HCT116 (cell line): ENCODE results near the gene SLAIN1.

Experiments used
- CTCF ChIP-seq, 3 experiments: fragments of 200-600 bp in 1 of 3; sonication (generic) in 1 of 3; IDR thresholded peaks in 2 of 3; conservative IDR thresholded peaks in 1 of 3; 2 replicates each; pipeline ENCODE4 v1.5.1; 2012 to 2017; ENCODE audit warnings: low read depth in 2 of 3, low read length in 2 of 3, antibody characterized with exemption in 1 of 3, borderline replicate concordance in 1 of 3, control low read depth in 1 of 3, mild to moderate bottlenecking in 1 of 3, mixed read lengths in 1 of 3, mixed run types in 1 of 3, moderate library complexity in 1 of 3; ENCODE audit not compliant: insufficient read depth in 1 of 3
- EGR1 ChIP-seq: IDR thresholded peaks from 2 replicates; pipeline ENCODE4 v1.6.1; 2012; ENCODE audit warnings: low read depth
- EZH2phosphoT487 ChIP-seq: fragments of 200-600 bp; IDR thresholded peaks from 2 replicates; pipeline ENCODE4 v1.6.1; 2018; ENCODE audit warnings: antibody characterized with exemption, borderline replicate concordance
- MAX ChIP-seq: IDR thresholded peaks from 2 replicates; pipeline ENCODE4 v1.6.1; 2012
- POLR2A ChIP-seq: IDR thresholded peaks from 2 replicates; pipeline ENCODE4 v1.7.0; 2011; ENCODE audit warnings: borderline replicate concordance; ENCODE audit not compliant: insufficient read depth, insufficient read length; ENCODE audit errors: extremely low read depth
- POLR2AphosphoS5 ChIP-seq: IDR thresholded peaks from 2 replicates; pipeline ENCODE4 v1.6.1; 2011; ENCODE audit warnings: mild to moderate bottlenecking, low read depth, low read length, moderate library complexity
- SIN3A ChIP-seq: IDR thresholded peaks from 2 replicates; pipeline ENCODE4 v1.6.1; 2012; ENCODE audit warnings: low read depth
- TCF7L2 ChIP-seq: IDR thresholded peaks from 2 replicates; pipeline ENCODE4 v1.7.0; 2011; ENCODE audit warnings: borderline replicate concordance, inconsistent platforms; ENCODE audit not compliant: insufficient read depth, insufficient read length; ENCODE audit errors: extremely low read depth
- YY1 ChIP-seq: IDR thresholded peaks from 2 replicates; pipeline ENCODE4 v1.6.1; 2011; ENCODE audit warnings: low read length, low read depth, moderate library complexity, mild to moderate bottlenecking; ENCODE audit not compliant: insufficient replicate concordance; ENCODE audit errors: extremely low read depth

- TF ChIP-seq YY1 (no peak), MAX (no peak), CTCF (IDR thresholded peaks at IDR 0.05 in 2 of 3, conservative IDR thresholded peaks at IDR 0.05 in 1 of 3; ENCODE audit: borderline replicate concordance in 1 of 3, insufficient read depth in 1 of 3, low read depth in 2 of 3, low read length in 2 of 3) (no peak), SIN3A (no peak), TCF7L2 (no peak), POLR2AphosphoS5 (no peak), POLR2A (no peak), EGR1 (no peak), EZH2phosphoT487 (no peak)
These were observed 34.8 kb downstream of the SLAIN1 start for GRCh38 chr13:77732287-77732686.
